Measurements from ENCODE around the gene KCNH1.

KCNH1 gene

DNA sequence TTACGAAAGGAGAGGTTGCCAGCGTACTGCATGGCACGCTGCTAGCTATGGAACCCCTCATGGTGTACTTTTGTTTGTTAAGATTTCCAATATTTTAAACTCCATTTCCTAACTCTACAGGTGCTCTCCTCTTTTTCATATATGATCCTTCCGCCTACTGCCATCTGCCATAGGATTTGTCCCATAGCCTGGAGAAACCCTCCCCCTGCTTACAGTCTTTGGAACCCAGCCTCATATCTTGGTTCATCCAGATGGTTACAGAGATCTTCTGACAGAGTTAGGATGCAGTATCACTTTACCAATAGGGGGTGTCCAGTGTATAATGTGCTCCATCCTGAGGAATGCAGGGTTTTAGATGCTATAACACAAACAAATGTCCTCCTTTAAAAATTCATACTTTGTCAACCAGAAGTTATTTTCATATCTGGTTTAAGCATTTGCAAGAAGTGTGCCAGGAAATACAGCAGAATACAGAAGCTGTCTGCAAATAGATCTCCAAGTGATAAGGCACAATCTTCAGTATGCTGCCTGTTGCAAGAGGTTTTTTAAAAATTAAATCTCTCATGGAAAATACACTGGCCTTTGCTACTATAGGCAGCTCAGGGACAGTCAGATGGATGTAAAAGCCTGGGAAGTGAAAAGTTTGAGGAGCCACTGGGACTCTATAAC lies 377.8 kb downstream of the KCNH1 start:
- no peak for DNase-seq (ENCODE audit: low read depth)
- TF ChIP-seq, protein P1, sequence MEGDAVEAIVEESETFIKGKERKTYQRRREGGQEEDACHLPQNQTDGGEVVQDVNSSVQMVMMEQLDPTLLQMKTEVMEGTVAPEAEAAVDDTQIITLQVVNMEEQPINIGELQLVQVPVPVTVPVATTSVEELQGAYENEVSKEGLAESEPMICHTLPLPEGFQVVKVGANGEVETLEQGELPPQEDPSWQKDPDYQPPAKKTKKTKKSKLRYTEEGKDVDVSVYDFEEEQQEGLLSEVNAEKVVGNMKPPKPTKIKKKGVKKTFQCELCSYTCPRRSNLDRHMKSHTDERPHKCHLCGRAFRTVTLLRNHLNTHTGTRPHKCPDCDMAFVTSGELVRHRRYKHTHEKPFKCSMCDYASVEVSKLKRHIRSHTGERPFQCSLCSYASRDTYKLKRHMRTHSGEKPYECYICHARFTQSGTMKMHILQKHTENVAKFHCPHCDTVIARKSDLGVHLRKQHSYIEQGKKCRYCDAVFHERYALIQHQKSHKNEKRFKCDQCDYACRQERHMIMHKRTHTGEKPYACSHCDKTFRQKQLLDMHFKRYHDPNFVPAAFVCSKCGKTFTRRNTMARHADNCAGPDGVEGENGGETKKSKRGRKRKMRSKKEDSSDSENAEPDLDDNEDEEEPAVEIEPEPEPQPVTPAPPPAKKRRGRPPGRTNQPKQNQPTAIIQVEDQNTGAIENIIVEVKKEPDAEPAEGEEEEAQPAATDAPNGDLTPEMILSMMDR (IDR thresholded peaks at IDR 0.05; ENCODE audit: low read depth, low read length, missing control alignments) = no peak
- no peak overlapping the region for H3K4me3 ChIP-seq (ENCODE audit: low read depth, low read length)

DNA sequence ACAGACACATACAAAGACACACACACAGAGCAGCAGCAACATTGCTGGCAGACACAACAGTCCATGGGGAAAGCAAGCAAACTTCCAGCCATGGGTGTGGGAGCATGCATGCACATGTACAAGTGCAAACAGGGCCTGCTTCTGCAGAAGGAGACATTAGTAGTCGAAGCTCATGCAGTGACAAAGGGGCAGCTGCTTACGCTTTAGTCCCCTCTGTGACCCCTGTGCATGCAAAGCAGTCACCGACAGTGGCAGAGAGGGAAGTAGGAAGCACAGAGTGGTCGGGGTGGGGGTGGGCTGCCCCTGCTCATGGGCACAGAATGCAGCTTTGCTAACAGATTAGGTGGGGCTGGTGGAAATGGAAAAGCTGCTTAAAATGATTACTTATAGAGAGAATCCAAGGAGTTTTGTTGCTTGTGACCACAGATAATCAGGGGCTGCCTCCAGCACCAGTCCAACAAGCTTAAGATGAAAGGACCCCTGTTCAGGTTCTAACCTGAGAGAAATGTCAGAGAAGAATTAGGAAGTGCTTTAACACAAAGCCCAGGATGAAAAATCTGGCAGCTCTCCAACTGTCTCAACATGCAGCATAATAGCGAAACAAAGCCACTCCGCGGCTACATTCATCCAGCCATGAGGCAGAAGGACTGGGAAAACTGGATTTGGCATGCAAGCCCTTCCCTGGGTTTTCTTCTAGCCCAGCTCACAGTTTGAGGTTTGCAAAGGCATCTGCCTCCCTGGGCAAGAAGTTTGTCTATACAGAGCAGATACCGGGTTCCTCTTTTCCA lies 378.9 kb downstream of the KCNH1 start:
- H3K4me3 ChIP-seq (ENCODE audit: low read depth, low read length) = no peak overlapping the region
- TF ChIP-seq, protein P1 (IDR thresholded peaks at IDR 0.05; ENCODE audit: low read depth, low read length, missing control alignments) = no peak
- no peak for DNase-seq (ENCODE audit: low read depth)

DNA sequence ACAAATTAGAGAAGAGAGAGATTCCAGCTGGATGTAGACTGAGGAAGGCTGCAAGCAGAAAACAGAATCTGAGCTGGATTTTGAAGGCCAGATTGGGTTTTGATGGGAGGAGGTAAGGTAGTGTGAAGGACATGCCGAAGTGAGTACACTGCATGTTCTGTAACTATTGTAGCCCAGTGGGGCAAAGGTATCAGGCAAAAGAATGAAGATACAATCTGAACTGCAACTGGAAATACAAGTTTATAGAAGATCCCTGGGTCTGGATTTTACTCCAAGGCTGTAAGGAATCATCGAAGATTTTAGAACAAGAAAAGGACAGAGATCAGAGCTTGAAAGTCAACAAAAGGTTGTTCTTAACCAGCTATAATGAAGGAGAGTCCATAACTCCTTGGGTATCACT lies 382.0 kb downstream of the KCNH1 start:
- TF ChIP-seq, protein P1 (IDR thresholded peaks at IDR 0.05; ENCODE audit: low read depth, low read length, missing control alignments) = no peak
- H3K4me3 ChIP-seq (ENCODE audit: low read depth, low read length) = no peak overlapping the region
- no peak for DNase-seq (ENCODE audit: low read depth)

GRCh38 chr1:210750468-210750867 lies 383.5 kb downstream of the KCNH1 start:
- no peak for DNase-seq (ENCODE audit: low read depth)
- H3K4me3 ChIP-seq (ENCODE audit: low read depth, low read length) = no peak overlapping the region
- TF ChIP-seq, protein P1 (IDR thresholded peaks at IDR 0.05; ENCODE audit: low read depth, low read length, missing control alignments) = no peak

DNA sequence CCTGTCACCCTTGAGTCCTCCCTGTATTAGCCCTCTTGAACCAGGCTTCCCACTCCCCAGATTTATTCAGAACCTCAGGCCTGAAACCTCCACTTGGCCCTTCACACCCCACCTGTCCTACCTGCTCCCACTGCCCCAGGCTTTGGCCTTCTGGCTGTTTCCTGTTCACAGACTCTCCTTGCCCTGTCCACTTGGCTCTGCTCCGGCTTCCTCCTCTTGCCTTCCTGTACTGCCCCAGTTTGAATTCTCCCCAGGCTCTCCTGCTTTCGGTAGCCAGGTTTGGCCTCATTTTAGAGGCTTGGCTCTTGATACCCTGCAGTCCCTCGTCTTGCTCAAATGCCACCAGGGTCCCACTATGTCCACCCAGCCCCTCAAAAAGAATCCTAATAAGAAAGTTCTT lies 385.2 kb downstream of the KCNH1 start:
- TF ChIP-seq, protein P1 (IDR thresholded peaks at IDR 0.05; ENCODE audit: low read depth, low read length, missing control alignments) = no peak
- DNase-seq (ENCODE audit: low read depth) = no peak

GRCh38 chr1:210747890-210748289 lies 386.1 kb downstream of the KCNH1 start:
- H3K4me3 ChIP-seq (ENCODE audit: low read depth, low read length) = no peak overlapping the region
- no peak for DNase-seq (ENCODE audit: low read depth)
- TF ChIP-seq, protein P1 (IDR thresholded peaks at IDR 0.05; ENCODE audit: low read depth, low read length, missing control alignments) = no peak

More for the DNA sequence above, 385.2 kb downstream of the KCNH1 start:
- H3K4me3 ChIP-seq (ENCODE audit: low read depth, low read length) = no peak overlapping the region

Data from GM12864 (cell line).